ENCODE results near the gene TBC1D3L. TPM values are rescaled to one million over a fixed set of nuclear protein-coding genes. Genes with fewer than 3 reads are reported as not detected.
"Not testable (repeated sequence)": the region's sequence is repeated elsewhere in the genome, so short reads cannot be mapped to it uniquely, and the experiment has no call there.

The TBC1D3L gene
- total RNA-seq = 23.8 TPM

GRCh38 chr17:37988960-37989359 is at the start of gene TBC1D3L:
TBC1D3L (minus strand) TSS chr17:37989060; CDS start chr17:37987520, 1,540 bp downstream.
- H3K4me1 ChIP-seq; H3K4me3 ChIP-seq; H3K27me3 ChIP-seq; H3K27ac ChIP-seq; intact Hi-C loops (cut with DNase I); H3K36me3 ChIP-seq; DNase-seq (ENCODE audit: extremely low spot score in 2 of 2); H3K9me3 ChIP-seq: not testable (repeated sequence)

DNA sequence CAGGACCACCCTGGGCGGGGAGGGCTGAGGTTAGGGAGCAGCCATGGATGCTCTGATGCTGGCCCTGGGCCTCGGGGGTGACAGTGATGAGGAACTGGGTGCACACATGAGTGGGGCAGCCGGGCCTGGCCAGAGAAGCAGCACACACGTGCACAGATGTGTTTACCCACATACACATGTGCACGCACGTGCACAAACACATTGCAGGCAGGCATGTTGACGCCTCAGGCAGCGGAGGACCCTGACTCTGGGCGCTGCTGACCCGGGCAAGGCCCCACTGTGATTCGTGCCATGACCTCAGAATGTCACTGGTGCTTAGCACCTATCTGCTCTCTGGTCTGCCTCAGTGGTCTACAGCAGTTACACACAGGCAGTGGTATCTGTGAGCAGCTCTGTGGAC is 14.8 kb upstream of the TBC1D3L start, which contains the start of gene TBC1D3D:
Gene TBC1D3D, plus strand, starts transcription at position 301 of the 400 bp plus-strand sequence. CDS start 1,585 bp downstream, outside the sequence.
- intact Hi-C loops (cut with DNase I); H3K4me3 ChIP-seq; H3K36me3 ChIP-seq; H3K4me1 ChIP-seq; H3K27ac ChIP-seq; H3K9me3 ChIP-seq; DNase-seq (ENCODE audit: extremely low spot score in 2 of 2); H3K27me3 ChIP-seq: not testable (repeated sequence)

Small RNA genes within 50 kb of the gene (small RNA-seq; reads per million reads assigned to genes)
- gene RF00001 = not detected

Other genes with a start within 250 kb of the TBC1D3L start
- not detected for gene HNF1B, start 244.0 kb downstream of the TBC1D3L start, total RNA-seq
- gene TBC1D3K, start 64.6 kb downstream of the TBC1D3L start, total RNA-seq = not detected
- gene TBC1D3D, start 14.9 kb upstream of the TBC1D3L start, total RNA-seq = not detected
- not detected for gene TBC1D3C, start 79.6 kb upstream of the TBC1D3L start, total RNA-seq
- gene TBC1D3E, start 138.9 kb upstream of the TBC1D3L start, total RNA-seq = not detected
- not detected for gene TBC1D3, start 203.5 kb upstream of the TBC1D3L start, total RNA-seq

Measured in vagina (tissue), 2 donors.